ENCODE results near the gene RBMS1. TPM values are rescaled to one million over a fixed set of nuclear protein-coding genes. Genes with fewer than 3 reads are reported as not detected.

The RBMS1 gene
- total and polyA plus RNA-seq, 2 of the 13 experiments (the other 11 are each of a cell fraction or from before 2014, with no cell fraction given), result 55.5 to 110 TPM

- TF ChIP-seq POGZ (CRISPR knock-in tag; IDR thresholded peaks at IDR 0.05) (no peak), YY1 (IDR thresholded peaks at IDR 0.05; ENCODE audit: insufficient read depth, insufficient replicate concordance, low read depth, low read length) (no peak), IRX3 (CRISPR knock-in tag; IDR thresholded peaks at IDR 0.05; ENCODE audit: borderline replicate concordance, low read depth) (no peak), ZNF589 (CRISPR knock-in tag; conservative IDR thresholded peaks at IDR 0.05) (no peak), NCOA5 (CRISPR knock-in tag; IDR thresholded peaks at IDR 0.05) (no peak), TBL1XR1 (IDR thresholded peaks at IDR 0.05; ENCODE audit: borderline replicate concordance, low read length, partially characterized antibody) (no peak), NR2F2 (IDR thresholded peaks at IDR 0.05; ENCODE audit: borderline replicate concordance, low read depth) (no peak)
- H3K27me3 ChIP-seq (ENCODE audit: control insufficient read depth in 1 of 2, insufficient read depth in 2 of 2, low read length in 2 of 2), result no peaks in the 10 kb centered on the region
- WGBS (ENCODE audit: low lambda C conversion rate), result 26% methylated on average over 3 of the region's 3 CpGs
- CTCF ChIA-PET (ENCODE audit: low intra/inter-chr PET ratio, low total read pairs), result no interaction called here
- intact Hi-C loops (cut with micrococcal nuclease; ENCODE audit: unreplicated experiment) (no loop called here), in situ Hi-C loops (cut with HindIII; ENCODE audit: extremely low pct_ligation_motif_present, low pct_unique_long_range_greater_than_20kb) (no loop called here)
- H2AFZ ChIP-seq (ENCODE audit: low read length), result no peak overlapping the region
- no peaks in the 10 kb centered on the region for H4K20me1 ChIP-seq (ENCODE audit: insufficient read depth, low read length)
- H3K36me3 ChIP-seq (replicated peaks in 1 of 2; ENCODE audit: control insufficient read depth in 1 of 2, insufficient read depth in 2 of 2, low read length in 2 of 2), result no peaks in the 10 kb centered on the region
- H3K9me3 ChIP-seq (ENCODE audit: low read length), result no peaks in the 10 kb centered on the region
- FAIRE-seq (no peak), ATAC-seq (no peak), DNase-seq (ENCODE audit: low spot score) (no peak)
- no TSS peak for BruUV-seq (replicated peaks)
- no peaks in the 10 kb centered on the region for H3K79me2 ChIP-seq (ENCODE audit: insufficient read depth, low read length)
- no peak overlapping the region for H3K4me2 ChIP-seq (ENCODE audit: low read depth, low read length)
- no peak overlapping the region for H3K4me3 ChIP-seq (replicated peaks in 1 of 3; ENCODE audit: insufficient read depth in 1 of 3, low read depth in 2 of 3, low read length in 3 of 3)
- H3K9ac ChIP-seq (ENCODE audit: insufficient read depth, low read depth, low read length), result no peak overlapping the region
- POLR2A ChIA-PET, result no interaction called here
- H3K4me1 ChIP-seq (ENCODE audit: insufficient read depth, low read length), result 0 out of 2 replicates have a peak, but pooled peaks cover 4% of the 10 kb centered on the region
- no peak overlapping the region for H3K27ac ChIP-seq (ENCODE audit: extremely low read length, insufficient read depth, low read length)
These were observed 48.1 kb upstream of the RBMS1 start for GRCh38 chr2:160541745-160542144.

GRCh38 chr2:160538559-160539355 lies 45.1 kb upstream of the RBMS1 start:
- TF ChIP-seq ZNF776 (CRISPR knock-in tag; IDR thresholded peaks at IDR 0.05), result no peak
- peak; percentile 30; the same call in 1 of the 2 replicates for TF ChIP-seq FOXA3 (CRISPR knock-in tag; IDR thresholded peaks at IDR 0.05)
- FAIRE-seq (no peak), ATAC-seq (no peak; the same call in 2 of the 3 replicates), DNase-seq (ENCODE audit: low spot score) (no peak)
- no peak overlapping the region for H2AFZ ChIP-seq (ENCODE audit: low read length)
- H3K4me2 ChIP-seq (ENCODE audit: low read depth, low read length), result no peak overlapping the region
- no peak overlapping the region for H3K4me3 ChIP-seq (replicated peaks in 1 of 3; ENCODE audit: insufficient read depth in 1 of 3, low read depth in 2 of 3, low read length in 3 of 3)
- ChIA-PET CTCF (ENCODE audit: low intra/inter-chr PET ratio, low total read pairs) (no interaction called here), POLR2A (no interaction called here)
- 0 out of 2 replicates have a peak, but pooled peaks cover 4% of the 10 kb centered on the region for H3K4me1 ChIP-seq (ENCODE audit: insufficient read depth, low read length)
- H3K9me3 ChIP-seq (ENCODE audit: low read length), result no peaks in the 10 kb centered on the region
- no TSS peak for BruUV-seq (replicated peaks)
- H3K79me2 ChIP-seq (ENCODE audit: insufficient read depth, low read length), result no peaks in the 10 kb centered on the region
- no peaks in the 10 kb centered on the region for H3K27me3 ChIP-seq (ENCODE audit: control insufficient read depth in 1 of 2, insufficient read depth in 2 of 2, low read length in 2 of 2)
- no peak overlapping the region for H3K9ac ChIP-seq (ENCODE audit: insufficient read depth, low read depth, low read length)
- no peak overlapping the region for H3K27ac ChIP-seq (ENCODE audit: extremely low read length, insufficient read depth, low read length)
- H3K36me3 ChIP-seq (replicated peaks in 1 of 2; ENCODE audit: control insufficient read depth in 1 of 2, insufficient read depth in 2 of 2, low read length in 2 of 2), result no peaks in the 10 kb centered on the region
- 55% methylated on average over 5 of the region's 5 CpGs for WGBS (ENCODE audit: low lambda C conversion rate)
- H4K20me1 ChIP-seq (ENCODE audit: insufficient read depth, low read length), result no peaks in the 10 kb centered on the region
- in situ Hi-C loops (cut with HindIII; ENCODE audit: extremely low pct_ligation_motif_present, low pct_unique_long_range_greater_than_20kb) (no loop called here), intact Hi-C loops (cut with micrococcal nuclease; ENCODE audit: unreplicated experiment) (loop anchor here (5.0 kb wide), 1 partner anchor 131 kb away; no protein-coding TSS in a partner anchor)

All from HepG2 (cell line).